ENCODE measurements around the gene ASB6. TPM values are rescaled to one million over a fixed set of nuclear protein-coding genes. Genes with fewer than 3 reads are reported as not detected.
A peak's percentile ranks its signal among the peaks of the same experiment; 100 is the strongest.

ASB6 gene
- total and polyA plus RNA-seq, 2 of the 13 experiments (the other 11 are each of a cell fraction or from before 2014, with no cell fraction given), result 8.2 to 8.4 TPM

DNA sequence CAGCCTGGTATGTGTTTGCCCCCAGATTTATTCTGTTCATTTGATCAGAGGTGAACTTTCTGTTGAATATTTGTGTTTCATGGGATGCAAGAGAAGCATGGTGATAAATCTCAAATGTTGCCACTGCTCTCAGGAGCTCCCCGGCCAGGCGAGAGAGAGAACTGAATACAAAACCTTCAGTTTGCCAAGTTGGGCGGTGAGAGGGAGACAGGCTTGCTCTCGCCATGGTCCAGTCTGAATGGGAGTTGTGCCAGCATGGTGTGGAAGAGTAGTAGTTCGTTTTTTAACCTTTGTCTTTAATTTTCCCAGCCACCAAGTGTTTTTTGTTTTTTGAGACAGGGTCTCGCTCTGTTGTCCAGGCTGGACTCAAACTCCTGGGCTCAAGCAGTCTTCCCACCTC lies 13.2 kb downstream of the ASB6 start:
- Histone ChIP-seq H3K4me2 (ENCODE audit: low read depth, low read length) (peak overlapping the region; percentile 98), H3K4me3 (replicated peaks in 1 of 3; ENCODE audit: insufficient read depth in 1 of 3, low read depth in 2 of 3, low read length in 3 of 3) (no peak overlapping the region), H3K79me2 (ENCODE audit: insufficient read depth, low read length) (peaks cover 72% of the 10 kb centered on the region), H3K9me3 (ENCODE audit: low read length) (no peaks in the 10 kb centered on the region), H3K9ac (ENCODE audit: insufficient read depth, low read depth, low read length) (0 out of 2 replicates have a peak overlapping the region, but pooled peaks have one; percentile 8), H2AFZ (ENCODE audit: low read length) (no peak overlapping the region), H3K36me3 (replicated peaks in 1 of 2; ENCODE audit: control insufficient read depth in 1 of 2, insufficient read depth in 2 of 2, low read length in 2 of 2) (peaks cover 20 to 51% of the 10 kb centered on the region in 2 experiments), H3K27ac (ENCODE audit: extremely low read length, insufficient read depth, low read length) (no peak overlapping the region), H3K27me3 (ENCODE audit: control insufficient read depth in 1 of 2, insufficient read depth in 2 of 2, low read length in 2 of 2) (no peaks in the 10 kb centered on the region), H3K4me1 (ENCODE audit: insufficient read depth, low read length) (peaks cover 64% of the 10 kb centered on the region), H4K20me1 (ENCODE audit: insufficient read depth, low read length) (peaks cover 59% of the 10 kb centered on the region)
- FAIRE-seq (no peak), DNase-seq (ENCODE audit: low spot score) (no peak), ATAC-seq (no peak)
- TF ChIP-seq ZNF121 (CRISPR knock-in tag; IDR thresholded peaks at IDR 0.05) (no peak), ZNF781 (CRISPR knock-in tag; IDR thresholded peaks at IDR 0.05; ENCODE audit: borderline replicate concordance, not compliant biosample characterization) (no peak), SYNCRIP (IDR thresholded peaks at IDR 0.05; ENCODE audit: insufficient read depth, low read depth, low read length) (no peak), ZNF720 (CRISPR knock-in tag; IDR thresholded peaks at IDR 0.05) (no peak)
- TF ChIP-seq, protein P1, sequence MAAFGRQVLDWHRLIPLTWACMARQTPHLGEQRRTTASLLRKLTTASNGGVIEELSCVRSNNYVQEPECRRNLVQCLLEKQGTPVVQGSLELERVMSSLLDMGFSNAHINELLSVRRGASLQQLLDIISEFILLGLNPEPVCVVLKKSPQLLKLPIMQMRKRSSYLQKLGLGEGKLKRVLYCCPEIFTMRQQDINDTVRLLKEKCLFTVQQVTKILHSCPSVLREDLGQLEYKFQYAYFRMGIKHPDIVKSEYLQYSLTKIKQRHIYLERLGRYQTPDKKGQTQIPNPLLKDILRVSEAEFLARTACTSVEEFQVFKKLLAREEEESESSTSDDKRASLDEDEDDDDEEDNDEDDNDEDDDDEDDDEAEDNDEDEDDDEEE (CRISPR knock-in tag; IDR thresholded peaks at IDR 0.05), result no peak
- ChIA-PET CTCF (ENCODE audit: low intra/inter-chr PET ratio, low total read pairs) (no interaction called here), POLR2A (interaction anchor here (1.0 kb wide), 1 partner anchor 8 kb away, joined by 5 read pairs; no protein-coding TSS in a partner anchor)
- BruUV-seq (replicated peaks), result no TSS peak
- in situ Hi-C loops (cut with HindIII; ENCODE audit: extremely low pct_ligation_motif_present, low pct_unique_long_range_greater_than_20kb), result no loop called here
- intact Hi-C loops (cut with micrococcal nuclease; ENCODE audit: unreplicated experiment), result loop anchor here (10.0 kb wide), 1 partner anchor 454 kb away; the partner anchor contains the start of gene IER5L
- WGBS (ENCODE audit: low lambda C conversion rate), result 78% methylated on average over 6 of the region's 6 CpGs
